ENCODE data around the gene IL16.
"Not testable (repeated sequence)": the region's sequence is repeated elsewhere in the genome, so short reads cannot be mapped to it uniquely, and the experiment has no call there.

The IL16 gene

DNA sequence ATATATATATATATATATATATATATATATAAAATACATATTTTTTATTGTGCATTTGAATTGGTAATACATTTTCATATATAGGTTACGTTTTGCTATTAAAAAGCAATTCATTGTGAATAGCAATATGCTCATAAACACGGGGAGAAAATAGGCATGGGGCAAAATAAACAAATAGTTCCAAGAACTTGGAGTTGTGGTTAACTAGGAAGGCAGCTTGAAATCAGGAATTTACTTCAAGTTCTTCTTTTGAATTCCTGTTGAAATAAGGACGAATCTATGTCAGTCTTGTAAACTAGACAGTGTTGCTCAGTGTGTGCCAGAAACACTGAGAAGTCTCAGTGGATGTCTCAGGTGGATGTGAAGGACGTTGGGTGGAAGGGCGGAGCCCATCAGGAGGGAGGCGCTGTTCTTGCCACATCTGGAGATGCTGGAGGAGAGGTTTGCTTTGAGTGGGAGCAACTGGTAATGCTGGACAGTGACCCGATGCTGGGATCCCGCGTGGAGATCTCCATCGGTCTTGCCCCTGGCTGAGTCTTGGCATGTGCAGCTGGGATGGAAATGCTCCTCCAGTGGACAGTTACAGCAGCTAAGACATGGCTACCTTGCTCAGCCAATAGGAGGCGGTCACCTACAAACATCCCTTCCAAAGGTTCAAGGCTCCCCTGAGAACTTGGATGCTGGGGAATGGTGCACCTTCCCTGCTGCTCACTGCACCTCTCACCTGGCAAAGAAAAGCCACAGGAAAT lies 2.5 kb downstream of the IL16 start:
- Mint-ChIP-seq H3K27ac (no peak overlapping the region), H3K36me3 (no peaks in the 10 kb centered on the region), H3K9me3 (no peaks in the 10 kb centered on the region), H3K4me3 (no peak overlapping the region), H3K27me3 (peaks cover 32% of the 10 kb centered on the region), H3K4me1 (peaks cover 4% of the 10 kb centered on the region)
- DNase-seq, result no peak
- CTCF ChIA-PET, result interaction anchor here (2.2 kb wide), 1 partner anchor 67 kb away, joined by 6 read pairs; no protein-coding TSS in a partner anchor

DNA sequence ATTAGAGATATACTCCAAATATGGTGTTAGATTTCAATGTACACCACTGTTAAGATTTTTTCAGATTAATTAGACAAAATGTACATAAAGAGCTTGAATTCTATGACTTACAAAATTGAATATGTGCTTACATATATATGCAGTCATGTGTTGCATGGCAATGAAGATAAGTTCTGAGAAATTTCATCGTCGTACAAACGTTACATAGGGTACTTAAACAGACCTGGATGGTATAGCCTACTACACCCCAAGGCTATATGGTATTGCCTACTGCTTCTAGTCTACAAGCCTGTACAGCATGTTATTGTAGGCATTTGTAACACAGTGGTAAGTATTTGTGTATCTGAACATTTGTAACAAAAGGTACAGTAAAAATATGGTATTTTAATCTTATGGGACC lies 9.3 kb downstream of the IL16 start:
- no peaks in the 10 kb centered on the region for H3K4me1 Mint-ChIP-seq
- no peaks in the 10 kb centered on the region for H3K36me3 Mint-ChIP-seq
- CTCF ChIA-PET, result interaction anchor here (0.7 kb wide), 1 partner anchor 15 kb away, joined by 3 read pairs; no protein-coding TSS in a partner anchor
- no peak overlapping the region for H3K27ac Mint-ChIP-seq
- no peak for DNase-seq
- H3K27me3 Mint-ChIP-seq, result peaks cover 21% of the 10 kb centered on the region
- H3K4me3 Mint-ChIP-seq, result no peak overlapping the region
- peaks cover 5% of the 10 kb centered on the region for H3K9me3 Mint-ChIP-seq

GRCh38 chr15:81207987-81208386 lies 11.3 kb downstream of the IL16 start:
- CTCF ChIA-PET, result interaction anchor here (1.4 kb wide), 1 partner anchor 58 kb away, joined by 3 read pairs; no protein-coding TSS in a partner anchor
- not testable (repeated sequence) for H3K4me1 Mint-ChIP-seq, DNase-seq, H3K4me3 Mint-ChIP-seq, H3K36me3 Mint-ChIP-seq, H3K27ac Mint-ChIP-seq, H3K9me3 Mint-ChIP-seq
- H3K27me3 Mint-ChIP-seq, result peaks cover 23% of the 10 kb centered on the region

GRCh38 chr15:81209635-81210034 lies 13.0 kb downstream of the IL16 start:
- Mint-ChIP-seq H3K4me3 (no peak overlapping the region), H3K36me3 (no peaks in the 10 kb centered on the region), H3K4me1 (no peaks in the 10 kb centered on the region), H3K9me3 (peaks cover 10% of the 10 kb centered on the region), H3K27ac (no peak overlapping the region), H3K27me3 (peaks cover 22% of the 10 kb centered on the region)
- CTCF ChIA-PET, result no interaction called here
- DNase-seq, result no peak

- Mint-ChIP-seq H3K36me3 (no peaks in the 10 kb centered on the region), H3K4me3 (no peak overlapping the region), H3K27ac (no peak overlapping the region), H3K27me3 (peaks cover 26% of the 10 kb centered on the region), H3K9me3 (peaks cover 10% of the 10 kb centered on the region), H3K4me1 (no peaks in the 10 kb centered on the region)
- CTCF ChIA-PET, result no interaction called here
- DNase-seq, result no peak
Observed at GRCh38 chr15:81211376-81211775, 14.7 kb downstream of the IL16 start.

GRCh38 chr15:81213982-81214381 lies 17.3 kb downstream of the IL16 start:
- CTCF ChIA-PET, result interaction anchor here (1.2 kb wide), 1 partner anchor 52 kb away, joined by 3 read pairs; no protein-coding TSS in a partner anchor
- peaks cover 4% of the 10 kb centered on the region for H3K9me3 Mint-ChIP-seq
- no peak for DNase-seq
- H3K4me1 Mint-ChIP-seq, result no peaks in the 10 kb centered on the region
- no peaks in the 10 kb centered on the region for H3K36me3 Mint-ChIP-seq
- H3K4me3 Mint-ChIP-seq, result no peak overlapping the region
- no peak overlapping the region for H3K27ac Mint-ChIP-seq
- peaks cover 28% of the 10 kb centered on the region for H3K27me3 Mint-ChIP-seq

DNA sequence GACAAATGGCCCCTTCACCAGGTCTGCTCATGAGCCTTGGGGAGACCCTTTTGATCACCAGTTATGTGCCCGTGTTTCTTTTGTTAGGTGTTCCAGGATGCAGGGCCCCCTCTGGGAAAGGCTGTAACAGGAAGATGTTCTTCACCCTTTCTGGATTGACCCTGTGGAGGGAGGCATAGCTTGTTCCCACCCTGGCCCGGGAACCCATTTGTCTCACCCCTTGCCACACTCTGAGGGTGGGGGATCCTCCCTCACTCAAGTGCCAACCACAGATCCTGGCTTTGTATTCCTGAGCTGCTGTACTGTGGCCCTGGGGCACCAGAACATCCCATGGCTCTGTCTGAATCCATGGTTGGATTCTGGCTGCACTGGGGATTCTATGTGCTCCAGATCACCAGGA lies 18.9 kb downstream of the IL16 start:
- CTCF ChIA-PET, result no interaction called here
- Mint-ChIP-seq H3K9me3 (peaks cover 4% of the 10 kb centered on the region), H3K36me3 (no peaks in the 10 kb centered on the region), H3K4me1 (no peaks in the 10 kb centered on the region), H3K27me3 (peaks cover 21% of the 10 kb centered on the region), H3K4me3 (no peak overlapping the region), H3K27ac (no peak overlapping the region)
- no peak for DNase-seq

DNA sequence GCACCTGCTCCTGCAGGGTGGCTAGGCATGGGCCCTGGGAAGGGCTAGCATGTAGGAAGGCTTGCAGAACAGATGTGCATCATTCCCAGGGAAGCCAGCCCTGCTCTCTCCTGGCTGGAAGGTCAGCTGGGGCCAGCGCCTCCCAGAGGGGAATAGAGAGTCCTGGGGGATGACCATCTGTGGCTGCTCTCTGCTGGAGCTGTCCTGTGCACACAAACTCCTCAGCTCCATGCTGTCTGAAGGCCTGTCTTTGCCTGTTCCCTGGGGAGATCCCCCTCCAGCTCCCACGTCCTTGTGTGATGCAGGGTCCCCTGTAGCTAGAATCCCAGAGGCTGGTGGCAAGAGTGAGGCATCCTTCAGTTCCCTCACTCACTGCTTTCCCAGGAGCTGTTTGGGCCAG lies 19.3 kb downstream of the IL16 start:
- DNase-seq, result no peak
- Mint-ChIP-seq H3K27me3 (peaks cover 22% of the 10 kb centered on the region), H3K9me3 (peaks cover 4% of the 10 kb centered on the region), H3K4me1 (no peaks in the 10 kb centered on the region), H3K27ac (no peak overlapping the region), H3K4me3 (no peak overlapping the region), H3K36me3 (no peaks in the 10 kb centered on the region)
- CTCF ChIA-PET, result no interaction called here

- no peak for DNase-seq
- CTCF ChIA-PET, result no interaction called here
- Mint-ChIP-seq H3K9me3 (peaks cover 4% of the 10 kb centered on the region), H3K36me3 (no peaks in the 10 kb centered on the region), H3K4me3 (no peak overlapping the region), H3K27ac (no peak overlapping the region), H3K27me3 (peaks cover 21% of the 10 kb centered on the region), H3K4me1 (no peaks in the 10 kb centered on the region)
Observed at GRCh38 chr15:81216422-81216821, 19.7 kb downstream of the IL16 start.

- CTCF ChIA-PET, result no interaction called here
Observed at GRCh38 chr15:81221449-81221848, 24.8 kb downstream of the IL16 start.

GRCh38 chr15:81222007-81222406 lies 25.3 kb downstream of the IL16 start:
- Mint-ChIP-seq H3K27me3 (peaks cover 20% of the 10 kb centered on the region), H3K36me3 (no peaks in the 10 kb centered on the region), H3K4me1 (peaks cover 4% of the 10 kb centered on the region), H3K27ac (no peak overlapping the region), H3K4me3 (no peak overlapping the region), H3K9me3 (no peaks in the 10 kb centered on the region)
- no peak for DNase-seq
- CTCF ChIA-PET, result interaction anchor here (0.6 kb wide), 1 partner anchor 580 kb away, joined by 3 read pairs; no protein-coding TSS in a partner anchor

More at GRCh38 chr15:81221449-81221848, 24.8 kb downstream of the IL16 start:
- H3K4me1 Mint-ChIP-seq, result peaks cover 4% of the 10 kb centered on the region
- no peak overlapping the region for H3K4me3 Mint-ChIP-seq
- peaks cover 22% of the 10 kb centered on the region for H3K27me3 Mint-ChIP-seq
- H3K27ac Mint-ChIP-seq, result no peak overlapping the region
- DNase-seq, result no peak
- H3K9me3 Mint-ChIP-seq, result no peaks in the 10 kb centered on the region
- H3K36me3 Mint-ChIP-seq, result no peaks in the 10 kb centered on the region

GRCh38 chr15:81223346-81223971 lies 26.8 kb downstream of the IL16 start:
- Mint-ChIP-seq H3K27me3 (peaks cover 30% of the 10 kb centered on the region), H3K9me3 (no peaks in the 10 kb centered on the region), H3K4me3 (no peak overlapping the region), H3K4me1 (peaks cover 4% of the 10 kb centered on the region), H3K27ac (no peak overlapping the region), H3K36me3 (no peaks in the 10 kb centered on the region)
- CTCF ChIA-PET, result no interaction called here
- no peak for DNase-seq

DNA sequence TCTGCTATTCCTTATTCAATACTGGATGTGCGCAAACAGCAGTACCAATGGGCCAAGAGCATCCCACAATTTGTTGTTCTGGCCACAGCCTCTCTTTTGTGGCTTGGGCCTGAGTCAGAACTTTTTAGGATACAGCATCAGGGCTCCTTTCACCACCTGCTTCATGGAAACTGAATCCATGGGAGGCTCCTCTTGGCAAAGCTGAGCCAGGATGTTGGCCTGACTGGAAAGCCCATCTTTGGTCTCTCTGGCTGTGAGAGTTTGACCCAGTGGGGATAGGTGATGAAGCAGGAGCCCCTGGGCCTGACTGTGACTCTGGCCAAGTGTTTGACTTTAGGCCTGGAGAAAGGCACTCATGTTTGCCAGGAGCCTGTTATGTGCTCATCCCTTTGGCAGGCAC lies 27.6 kb downstream of the IL16 start:
- CTCF ChIA-PET, result no interaction called here
- DNase-seq, result no peak

GRCh38 chr15:81225161-81225671 lies 28.5 kb downstream of the IL16 start:
- Mint-ChIP-seq H3K4me1 (peaks cover 4% of the 10 kb centered on the region), H3K36me3 (no peaks in the 10 kb centered on the region), H3K4me3 (no peak overlapping the region), H3K27ac (no peak overlapping the region), H3K27me3 (peaks cover 34% of the 10 kb centered on the region), H3K9me3 (no peaks in the 10 kb centered on the region)
- DNase-seq, result no peak
- CTCF ChIA-PET, result no interaction called here

More for the DNA sequence above, 27.6 kb downstream of the IL16 start:
- H3K36me3 Mint-ChIP-seq, result no peaks in the 10 kb centered on the region
- no peaks in the 10 kb centered on the region for H3K9me3 Mint-ChIP-seq
- H3K4me1 Mint-ChIP-seq, result peaks cover 4% of the 10 kb centered on the region
- no peak overlapping the region for H3K4me3 Mint-ChIP-seq
- peaks cover 32% of the 10 kb centered on the region for H3K27me3 Mint-ChIP-seq
- H3K27ac Mint-ChIP-seq, result no peak overlapping the region

DNA sequence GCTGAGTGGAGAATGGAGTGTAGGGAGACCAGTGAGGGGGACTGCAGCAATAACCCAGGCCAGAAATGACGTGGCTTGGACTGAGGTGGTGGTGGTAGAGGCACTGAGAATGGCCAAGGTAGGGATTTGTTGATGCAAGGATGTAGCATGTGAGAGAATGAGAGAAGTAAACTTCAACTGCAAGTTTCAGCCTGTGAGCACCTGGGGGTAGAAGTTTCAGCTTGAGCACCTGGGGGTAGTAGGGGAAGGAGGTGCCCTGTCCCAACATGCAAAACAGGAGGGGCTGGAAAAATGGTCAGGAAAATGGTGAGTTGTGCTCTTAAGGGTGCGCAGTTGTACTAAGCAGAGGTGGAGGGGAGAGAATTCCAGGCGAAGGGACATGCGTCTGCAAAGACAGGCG lies 31.0 kb downstream of the IL16 start:
- DNase-seq, result no peak
- Mint-ChIP-seq H3K4me1 (peaks cover 4% of the 10 kb centered on the region), H3K27me3 (peaks cover 24% of the 10 kb centered on the region), H3K9me3 (no peaks in the 10 kb centered on the region), H3K4me3 (no peak overlapping the region), H3K36me3 (no peaks in the 10 kb centered on the region), H3K27ac (no peak overlapping the region)
- CTCF ChIA-PET, result no interaction called here
